Loucy (cell line): ENCODE results near the gene NKIRAS1.

Experiments used
- H2AFZ ChIP-seq: fragments of 200-600 bp; sonication (generic); 2 replicates; pipeline ENCODE4 v1.6.0; 2016; ENCODE audit warnings: antibody characterized with exemption, mild to moderate bottlenecking, low read length, moderate library complexity
- H3F3A ChIP-seq: fragments of 200-600 bp; 2 replicates; pipeline ENCODE4 v1.6.0; 2016; ENCODE audit warnings: antibody characterized with exemption, low read depth, mild to moderate bottlenecking
- H3K27me3 ChIP-seq: fragments of 200-600 bp; sonication (generic); 2 replicates; pipeline ENCODE4 v1.6.1; 2014; ENCODE audit warnings: low read length, mild to moderate bottlenecking; ENCODE audit not compliant: insufficient read depth, poor library complexity, severe bottlenecking
- H3K36me3 ChIP-seq: fragments of 200-600 bp; sonication (generic); 2 replicates; pipeline ENCODE4 v1.6.1; 2016; ENCODE audit warnings: low read length; ENCODE audit not compliant: insufficient read depth
- H3K4me1 ChIP-seq: fragments of 200-600 bp; sonication (generic); 2 replicates; pipeline ENCODE4 v1.5.1; 2014; ENCODE audit warnings: low read length, mild to moderate bottlenecking; ENCODE audit not compliant: insufficient read depth, poor library complexity, severe bottlenecking
- H3K4me2 ChIP-seq: fragments of 200-600 bp; sonication (generic); 2 replicates; pipeline ENCODE4 v1.6.0; 2014; ENCODE audit warnings: antibody characterized with exemption, low read length, low read depth, mild to moderate bottlenecking; ENCODE audit not compliant: poor library complexity, severe bottlenecking
- H3K4me3 ChIP-seq: fragments of 200-600 bp; sonication (generic); 2 replicates; pipeline ENCODE4 v1.5.1; 2014; ENCODE audit warnings: low read length, mild to moderate bottlenecking, mixed read lengths; ENCODE audit not compliant: poor library complexity, severe bottlenecking
- H3K79me2 ChIP-seq: fragments of 200-600 bp; sonication (generic); 2 replicates; pipeline ENCODE4 v1.6.1; 2014; ENCODE audit warnings: low read length; ENCODE audit not compliant: insufficient read depth
- H3K9ac ChIP-seq: fragments of 200-600 bp; sonication (generic); 2 replicates; pipeline ENCODE4 v1.6.0; 2014; ENCODE audit warnings: mild to moderate bottlenecking, low read depth, low read length, moderate library complexity; ENCODE audit not compliant: poor library complexity, severe bottlenecking
- H3K9me2 ChIP-seq: fragments of 200-600 bp; sonication (generic); replicated peaks from 2 replicates; pipeline ENCODE4 v1.6.1; 2016; ENCODE audit warnings: low read depth, low read length, mixed read lengths
- H3K9me3 ChIP-seq: fragments of 200-600 bp; sonication (generic); 2 replicates; pipeline ENCODE4 v1.6.1; 2014; ENCODE audit warnings: mild to moderate bottlenecking, antibody characterized with exemption, low read length, low read depth; ENCODE audit not compliant: insufficient read depth
- H4K20me1 ChIP-seq: fragments of 200-600 bp; sonication (generic); 2 replicates; pipeline ENCODE4 v1.6.0; 2014; ENCODE audit warnings: antibody characterized with exemption, low read length, mild to moderate bottlenecking; ENCODE audit not compliant: insufficient read depth, poor library complexity, severe bottlenecking
- EZH2phosphoT487 ChIP-seq: fragments of 200-600 bp; IDR thresholded peaks from 2 replicates; pipeline ENCODE4 v1.6.1; 2018; ENCODE audit warnings: antibody characterized with exemption, mild to moderate bottlenecking, moderate library complexity, borderline replicate concordance
- TF ChIP-seq, protein P1 (sequence below): fragments of 200-600 bp; sonication (generic); conservative IDR thresholded peaks from 2 replicates; pipeline ENCODE4 v1.5.1; 2014; ENCODE audit warnings: mild to moderate bottlenecking, antibody characterized with exemption, low read length

The NKIRAS1 gene

DNA sequence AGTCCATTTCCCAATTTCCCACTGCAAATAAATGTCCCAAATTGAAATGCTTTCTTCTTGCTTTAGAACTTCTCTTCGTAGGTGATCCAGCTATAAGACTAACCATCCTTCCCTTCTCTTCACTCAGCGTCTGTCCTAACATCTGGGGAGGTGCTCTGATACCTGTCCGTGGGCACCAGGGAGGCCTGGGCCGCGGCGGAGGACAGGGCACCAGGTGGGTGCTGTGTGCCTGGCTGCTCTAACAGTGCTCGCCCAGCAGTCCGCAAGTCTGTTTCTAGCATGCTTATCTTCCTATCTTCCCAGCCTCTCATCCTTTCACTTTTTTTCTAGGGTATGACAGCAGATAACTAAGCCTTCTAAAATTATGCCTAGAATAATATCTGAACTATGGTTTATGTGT lies 37.3 kb downstream of the NKIRAS1 start:
- no peak for TF ChIP-seq EZH2phosphoT487
- TF ChIP-seq, protein P1, sequence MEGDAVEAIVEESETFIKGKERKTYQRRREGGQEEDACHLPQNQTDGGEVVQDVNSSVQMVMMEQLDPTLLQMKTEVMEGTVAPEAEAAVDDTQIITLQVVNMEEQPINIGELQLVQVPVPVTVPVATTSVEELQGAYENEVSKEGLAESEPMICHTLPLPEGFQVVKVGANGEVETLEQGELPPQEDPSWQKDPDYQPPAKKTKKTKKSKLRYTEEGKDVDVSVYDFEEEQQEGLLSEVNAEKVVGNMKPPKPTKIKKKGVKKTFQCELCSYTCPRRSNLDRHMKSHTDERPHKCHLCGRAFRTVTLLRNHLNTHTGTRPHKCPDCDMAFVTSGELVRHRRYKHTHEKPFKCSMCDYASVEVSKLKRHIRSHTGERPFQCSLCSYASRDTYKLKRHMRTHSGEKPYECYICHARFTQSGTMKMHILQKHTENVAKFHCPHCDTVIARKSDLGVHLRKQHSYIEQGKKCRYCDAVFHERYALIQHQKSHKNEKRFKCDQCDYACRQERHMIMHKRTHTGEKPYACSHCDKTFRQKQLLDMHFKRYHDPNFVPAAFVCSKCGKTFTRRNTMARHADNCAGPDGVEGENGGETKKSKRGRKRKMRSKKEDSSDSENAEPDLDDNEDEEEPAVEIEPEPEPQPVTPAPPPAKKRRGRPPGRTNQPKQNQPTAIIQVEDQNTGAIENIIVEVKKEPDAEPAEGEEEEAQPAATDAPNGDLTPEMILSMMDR = no peak
- Histone ChIP-seq H2AFZ (no peak overlapping the region), H3K4me3 (no peak overlapping the region), H3F3A (no peaks in the 10 kb centered on the region), H3K27me3 (no peaks in the 10 kb centered on the region), H3K4me1 (peaks cover 13% of the 10 kb centered on the region), H3K36me3 (peaks cover 26% of the 10 kb centered on the region; the same call in 1 of the 2 replicates), H3K9me3 (no peaks in the 10 kb centered on the region), H3K9ac (no peak overlapping the region), H3K4me2 (no peak overlapping the region), H4K20me1 (peaks cover 82% of the 10 kb centered on the region), H3K9me2 (no peaks in the 10 kb centered on the region), H3K79me2 (peaks cover 96% of the 10 kb centered on the region)

DNA sequence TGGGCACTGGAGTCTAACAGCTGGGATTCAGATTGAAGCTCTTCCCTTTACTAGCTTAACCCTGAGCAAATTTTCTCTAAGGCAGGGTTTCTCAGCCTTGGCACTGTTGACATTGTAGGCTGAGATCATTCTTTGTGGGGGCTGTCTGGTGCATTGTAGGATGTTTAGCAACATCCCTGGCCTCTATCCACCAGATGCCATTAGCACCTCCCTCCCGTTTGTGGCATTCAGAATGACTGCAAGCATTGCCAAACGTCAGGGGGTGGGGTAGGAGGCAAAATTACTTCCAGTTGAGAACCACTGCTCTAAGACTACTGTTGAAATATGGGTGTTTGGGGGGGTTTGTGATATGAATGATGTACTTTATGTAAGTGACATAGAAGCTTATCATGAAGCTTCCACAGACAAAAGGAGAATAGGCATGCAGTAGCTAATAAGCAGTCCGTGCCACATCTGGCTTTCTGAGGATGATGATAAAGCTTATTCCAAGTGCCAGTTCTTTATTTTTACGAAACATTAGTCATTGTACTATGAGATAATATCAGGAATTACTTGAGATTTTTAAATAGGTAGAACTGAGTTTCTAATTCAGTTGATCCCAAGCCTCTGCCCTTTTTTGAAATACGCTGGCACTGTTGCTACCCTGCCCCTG lies 39.3 kb downstream of the NKIRAS1 start:
- Histone ChIP-seq H3K79me2 (peaks cover 93% of the 10 kb centered on the region), H3K9ac (no peak overlapping the region), H3K4me1 (peaks cover 13% of the 10 kb centered on the region), H3K27me3 (no peaks in the 10 kb centered on the region), H2AFZ (no peak overlapping the region), H3K4me3 (no peak overlapping the region), H3F3A (no peaks in the 10 kb centered on the region), H3K9me2 (no peaks in the 10 kb centered on the region), H3K36me3 (peaks cover 15% of the 10 kb centered on the region; the same call in 1 of the 2 replicates), H3K9me3 (no peaks in the 10 kb centered on the region), H3K4me2 (no peak overlapping the region), H4K20me1 (peaks cover 82% of the 10 kb centered on the region)
- TF ChIP-seq, protein P1 = no peak
- TF ChIP-seq EZH2phosphoT487 = no peak

DNA sequence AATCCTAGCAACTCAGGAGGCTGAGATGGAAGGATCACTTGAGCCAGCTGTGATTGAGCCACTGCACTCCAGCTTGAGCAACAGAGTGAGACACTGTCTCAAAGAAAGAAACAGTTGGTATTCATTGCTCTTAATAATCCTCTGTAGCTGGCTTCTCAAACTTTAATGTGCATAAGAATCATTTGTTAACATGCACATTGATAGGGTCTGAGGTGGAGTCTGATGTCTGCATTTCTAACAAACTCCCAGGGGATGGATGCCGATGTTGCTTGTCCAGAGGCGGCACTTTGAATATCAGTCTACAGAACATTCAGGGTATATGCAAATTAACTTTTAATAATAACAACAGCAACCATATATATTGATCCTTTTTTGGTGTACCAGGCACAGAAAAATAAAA lies 39.9 kb downstream of the NKIRAS1 start:
- H3K27me3 ChIP-seq = no peaks in the 10 kb centered on the region
- no peaks in the 10 kb centered on the region for H3F3A ChIP-seq
- peaks cover 13% of the 10 kb centered on the region for H3K4me1 ChIP-seq
- H3K4me2 ChIP-seq = no peak overlapping the region
- H3K9me2 ChIP-seq = no peaks in the 10 kb centered on the region
- no peak overlapping the region for H2AFZ ChIP-seq
- no peak overlapping the region for H3K4me3 ChIP-seq
- peaks cover 76% of the 10 kb centered on the region for H4K20me1 ChIP-seq
- H3K9me3 ChIP-seq = no peaks in the 10 kb centered on the region
- peaks cover 92% of the 10 kb centered on the region for H3K79me2 ChIP-seq
- H3K9ac ChIP-seq = no peak overlapping the region
- peaks cover 10% of the 10 kb centered on the region; the same call in 1 of the 2 replicates for H3K36me3 ChIP-seq
- no peak for TF ChIP-seq EZH2phosphoT487
- TF ChIP-seq, protein P1 = no peak
